Endothelial cell (in vitro differentiated cells): ENCODE results near the gene USP12. TPM values are rescaled to one million over a fixed set of nuclear protein-coding genes. Genes with fewer than 3 reads are reported as not detected.

Experiments
- DNase-seq: peaks from one replicate; pipeline ENCODE4 v3.0.0; 2021; ENCODE audit warnings: low spot score
- H3K27ac Mint-ChIP-seq: one replicate; pipeline ENCODE4 v1.8.0; 2021; ENCODE audit warnings: mixed read lengths, inconsistent platforms; ENCODE audit not compliant: unreplicated experiment
- H3K27me3 Mint-ChIP-seq: one replicate; pipeline ENCODE4 v1.8.0; 2021; ENCODE audit warnings: mild to moderate bottlenecking, moderate library complexity, mixed read lengths, inconsistent platforms; ENCODE audit not compliant: unreplicated experiment
- H3K36me3 Mint-ChIP-seq: one replicate; pipeline ENCODE4 v1.8.0; 2021; ENCODE audit warnings: mild to moderate bottlenecking, low read depth, mixed read lengths, inconsistent platforms; ENCODE audit not compliant: unreplicated experiment
- H3K4me1 Mint-ChIP-seq: one replicate; pipeline ENCODE4 v1.8.0; 2021; ENCODE audit warnings: mild to moderate bottlenecking, mixed read lengths, inconsistent platforms; ENCODE audit not compliant: unreplicated experiment
- H3K4me3 Mint-ChIP-seq: one replicate; pipeline ENCODE4 v1.8.0; 2021; ENCODE audit warnings: mild to moderate bottlenecking, mixed read lengths, inconsistent platforms; ENCODE audit not compliant: unreplicated experiment
- H3K9me3 Mint-ChIP-seq: one replicate; pipeline ENCODE4 v1.8.0; 2021; ENCODE audit warnings: mixed read lengths, inconsistent platforms; ENCODE audit not compliant: unreplicated experiment
- total RNA-seq: library from RNA; stranded (reverse); fragmentation: NEBNext Ultra II Directional; extraction: Animal tissue kit (Norgen Biotek cat#: 25700); gene quantifications from one replicate; pipeline ENCODE4 v1.2.1, GENCODE V29; 2021; ENCODE audit not compliant: unreplicated experiment
- TF ChIP-seq, protein P1 (sequence below): fragments of 200-600 bp; sonication (generic); IDR thresholded peaks from one replicate; pipeline ENCODE4 v1.5.0; 2021; ENCODE audit warnings: antibody characterized with exemption; ENCODE audit not compliant: unreplicated experiment

The USP12 gene
- total RNA-seq, 1 donor from 2014 or later = 29.7 TPM

DNA sequence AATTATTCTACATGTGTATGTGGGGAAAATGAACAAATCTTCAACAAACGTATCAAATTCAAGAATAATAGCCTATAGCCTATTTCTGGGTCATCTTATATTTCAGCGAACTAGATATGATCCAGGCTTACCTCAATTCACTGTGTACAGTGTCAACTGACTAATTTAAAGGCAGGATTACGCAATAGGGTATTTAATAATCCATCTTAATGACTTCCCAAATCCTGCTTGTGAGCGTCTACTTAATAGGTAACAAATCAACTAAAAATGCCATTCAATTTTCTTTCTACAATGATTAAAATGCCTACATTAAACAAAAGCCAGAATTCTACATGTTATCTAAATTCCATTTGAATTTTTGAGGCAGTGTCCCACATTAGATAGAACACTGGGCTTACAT lies 67.0 kb downstream of the USP12 start:
- Mint-ChIP-seq H3K27me3 (peaks cover 1% of the 10 kb centered on the region), H3K4me1 (no peaks in the 10 kb centered on the region), H3K4me3 (no peak overlapping the region), H3K9me3 (no peaks in the 10 kb centered on the region), H3K36me3 (peaks cover 15% of the 10 kb centered on the region), H3K27ac (no peak overlapping the region)
- TF ChIP-seq, protein P1, sequence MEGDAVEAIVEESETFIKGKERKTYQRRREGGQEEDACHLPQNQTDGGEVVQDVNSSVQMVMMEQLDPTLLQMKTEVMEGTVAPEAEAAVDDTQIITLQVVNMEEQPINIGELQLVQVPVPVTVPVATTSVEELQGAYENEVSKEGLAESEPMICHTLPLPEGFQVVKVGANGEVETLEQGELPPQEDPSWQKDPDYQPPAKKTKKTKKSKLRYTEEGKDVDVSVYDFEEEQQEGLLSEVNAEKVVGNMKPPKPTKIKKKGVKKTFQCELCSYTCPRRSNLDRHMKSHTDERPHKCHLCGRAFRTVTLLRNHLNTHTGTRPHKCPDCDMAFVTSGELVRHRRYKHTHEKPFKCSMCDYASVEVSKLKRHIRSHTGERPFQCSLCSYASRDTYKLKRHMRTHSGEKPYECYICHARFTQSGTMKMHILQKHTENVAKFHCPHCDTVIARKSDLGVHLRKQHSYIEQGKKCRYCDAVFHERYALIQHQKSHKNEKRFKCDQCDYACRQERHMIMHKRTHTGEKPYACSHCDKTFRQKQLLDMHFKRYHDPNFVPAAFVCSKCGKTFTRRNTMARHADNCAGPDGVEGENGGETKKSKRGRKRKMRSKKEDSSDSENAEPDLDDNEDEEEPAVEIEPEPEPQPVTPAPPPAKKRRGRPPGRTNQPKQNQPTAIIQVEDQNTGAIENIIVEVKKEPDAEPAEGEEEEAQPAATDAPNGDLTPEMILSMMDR = no peak
- DNase-seq = no peak

DNA sequence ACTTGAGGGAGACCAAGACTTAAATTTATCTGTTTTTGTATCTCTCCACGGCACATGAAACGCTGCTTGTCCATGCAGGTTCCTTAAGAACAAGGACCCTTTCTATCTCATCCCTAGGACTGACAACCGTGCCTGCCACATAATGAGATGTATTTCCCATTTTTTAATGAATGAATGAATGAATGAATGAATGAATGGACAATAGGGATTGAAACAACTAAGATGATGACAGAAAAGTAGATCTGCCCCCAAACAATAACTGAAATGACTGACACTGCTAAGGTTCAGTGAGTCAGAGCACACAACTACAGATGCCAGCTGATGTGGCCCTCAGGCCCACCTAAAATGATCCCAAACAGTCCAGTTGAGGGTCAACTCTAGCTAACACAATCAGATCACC lies 69.8 kb downstream of the USP12 start:
- no peaks in the 10 kb centered on the region for H3K4me1 Mint-ChIP-seq
- TF ChIP-seq, protein P1 = no peak
- H3K27me3 Mint-ChIP-seq = peaks cover 3% of the 10 kb centered on the region
- no peak for DNase-seq
- H3K4me3 Mint-ChIP-seq = no peak overlapping the region
- H3K36me3 Mint-ChIP-seq = peaks cover 19% of the 10 kb centered on the region
- no peaks in the 10 kb centered on the region for H3K9me3 Mint-ChIP-seq
- H3K27ac Mint-ChIP-seq = no peak overlapping the region

DNA sequence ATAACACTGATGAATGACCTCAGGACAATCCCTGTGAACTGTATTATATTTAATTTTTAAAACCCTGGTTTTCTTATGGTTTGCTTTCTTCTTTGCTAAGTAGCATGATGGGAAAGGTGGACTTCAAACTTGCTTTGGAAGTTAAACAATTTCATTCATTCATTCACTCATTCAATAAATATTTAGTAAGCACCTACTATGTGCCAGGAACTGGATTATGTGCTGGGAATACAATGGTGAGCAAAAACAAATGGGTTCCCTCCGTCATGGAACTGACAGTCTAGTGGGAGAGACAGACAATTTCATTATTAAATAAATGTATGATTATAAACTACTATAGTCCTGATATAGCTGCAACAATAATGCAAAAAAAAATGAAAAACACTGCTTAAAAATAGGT lies 70.3 kb downstream of the USP12 start:
- Mint-ChIP-seq H3K9me3 (no peaks in the 10 kb centered on the region), H3K27me3 (peaks cover 3% of the 10 kb centered on the region), H3K36me3 (peaks cover 19% of the 10 kb centered on the region), H3K4me3 (no peak overlapping the region), H3K4me1 (no peaks in the 10 kb centered on the region), H3K27ac (no peak overlapping the region)
- TF ChIP-seq, protein P1 = no peak
- no peak for DNase-seq

DNA sequence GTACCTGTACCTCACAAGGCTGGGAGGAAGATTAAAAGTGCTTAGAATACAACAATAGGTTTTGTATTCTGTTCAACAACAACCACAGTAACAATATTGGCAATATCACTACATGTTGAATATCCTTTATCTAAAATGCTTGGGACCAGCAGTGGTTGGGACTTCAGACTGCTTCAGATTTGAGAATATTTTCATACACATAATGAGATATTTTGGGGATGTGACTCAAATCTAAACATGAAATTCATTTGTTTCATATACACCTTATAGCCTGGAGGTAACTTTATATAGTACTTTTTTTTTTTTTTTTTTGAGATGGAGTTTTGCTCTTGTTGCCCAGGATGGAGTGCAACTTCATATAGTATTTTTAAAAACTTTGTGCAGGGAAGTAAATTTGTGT lies 73.9 kb downstream of the USP12 start:
- H3K36me3 Mint-ChIP-seq = peaks cover 28% of the 10 kb centered on the region
- no peak overlapping the region for H3K4me3 Mint-ChIP-seq
- H3K4me1 Mint-ChIP-seq = no peaks in the 10 kb centered on the region
- peaks cover 3% of the 10 kb centered on the region for H3K27me3 Mint-ChIP-seq
- no peak overlapping the region for H3K27ac Mint-ChIP-seq
- no peak for DNase-seq
- TF ChIP-seq, protein P1 = no peak
- H3K9me3 Mint-ChIP-seq = no peaks in the 10 kb centered on the region

DNA sequence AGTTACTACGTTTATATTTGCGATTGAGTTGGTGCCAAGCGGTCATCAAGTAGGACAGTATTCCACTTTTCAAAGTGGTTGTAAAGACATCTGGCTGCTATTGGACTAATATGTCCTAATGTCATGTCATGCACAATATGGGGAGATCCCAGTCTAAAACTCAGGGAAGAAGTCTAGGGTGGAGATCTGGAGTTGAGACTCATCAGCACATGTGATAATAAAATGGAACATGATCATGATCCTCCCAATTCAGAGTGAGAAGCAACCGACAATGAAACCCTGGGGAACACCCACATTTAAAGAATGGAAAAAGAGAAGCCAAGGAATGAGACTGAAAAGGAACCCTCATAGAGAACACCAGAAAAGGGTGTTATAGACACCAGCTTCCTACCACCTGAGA lies 80.2 kb downstream of the USP12 start:
- Mint-ChIP-seq H3K4me1 (peaks cover 4% of the 10 kb centered on the region), H3K4me3 (no peak overlapping the region), H3K27ac (no peak overlapping the region), H3K9me3 (no peaks in the 10 kb centered on the region), H3K36me3 (peaks cover 45% of the 10 kb centered on the region), H3K27me3 (peaks cover 6% of the 10 kb centered on the region)
- DNase-seq = no peak
- TF ChIP-seq, protein P1 = no peak
